Pancreas (tissue), 10 donors: ENCODE data around the gene APOL3. TPM values are rescaled to one million over a fixed set of nuclear protein-coding genes. Genes with fewer than 3 reads are reported as not detected.
"Not testable (repeated sequence)": the region's sequence is repeated elsewhere in the genome, so short reads cannot be mapped to it uniquely, and the experiment has no call there.

Source experiments
- ATAC-seq, 4 donors: fragments of 200-7000 bp; cut with Tn5 transposase; one replicate each; pipeline versions ENCODE4 v1.8.0 to v1.9.1; 2020; ENCODE audit warnings: mild to moderate bottlenecking in 4 of 4, moderate library complexity in 4 of 4
- DNase-seq, 6 donors: peaks; one replicate each; pipeline ENCODE4 v3.0.0-alpha.2; 2020
- FAIRE-seq: peaks from 2 replicates; lab custom pipeline; 2012; peaks lifted over from hg19 to GRCh38; lab: Jason Lieb, UNC
- H3K27ac ChIP-seq, 4 donors: fragments of 200-600 bp; sonication (generic); 1 replicate in 3 of 4; 2 replicates in 1 of 4; pipeline versions ENCODE4 v1.5.0 to v1.8.0; 2020
- H3K27me3 ChIP-seq, 4 donors: fragments of 200-600 bp; one replicate each; pipeline ENCODE4 v1.8.0; 2021
- H3K36me3 ChIP-seq, 3 donors: fragments of 200-600 bp; sonication (generic) in 1 of 3; one replicate each; pipeline versions ENCODE4 v1.5.0 to v1.8.0; 2020 to 2021
- H3K4me1 ChIP-seq, 3 donors: fragments of 200-600 bp; one replicate each; pipeline ENCODE4 v1.8.0; 2021
- H3K4me3 ChIP-seq, 4 donors: fragments of 200-600 bp; sonication (generic) in 2 of 4; one replicate each; pipeline versions ENCODE4 v1.5.0 to v1.8.0; 2020 to 2021
- H3K9me3 ChIP-seq, 4 donors: fragments of 200-600 bp; one replicate each; pipeline ENCODE4 v1.8.0; 2021
- WGBS, 2 donors: extraction: QIAGEN DNeasy Blood & Tissue Kit; methylation state at CpG; one replicate each; pipeline ENCODE4 v1.1.7; 2013; 5-methylcytosine and 5-hydroxymethylcytosine counted together
- intact Hi-C, 3 donors: fragments of 100-400 bp; cut with DNase I; formaldehyde crosslinking; loops; one replicate each; pipeline versions ENCODE4 v1.11.1 to v1.14.2; 2022
- polyA plus RNA-seq, 2 donors: library from polyadenylated mRNA; stranded (reverse); fragments of 200-250 nt; gene quantifications; one replicate each; pipeline ENCODE4 v1.2.3, GENCODE V29; 2013
- total RNA-seq, 6 donors: library from RNA; stranded (reverse); fragmentation: NEBNext Ultra II Directional in 4 of 6; extraction: Animal tissue kit (Norgen Biotek cat#: 25700) in 4 of 6; gene quantifications; one replicate each; pipeline versions ENCODE4 v1.2.1 to v1.2.4, GENCODE V29; 2021 to 2023
- TF ChIP-seq, protein P1 (sequence below), 4 donors: fragments of 200-600 bp; sonication (generic) in 3 of 4; IDR thresholded peaks; one replicate each; pipeline versions ENCODE4 v1.5.0 to v1.8.0; 2021; ENCODE audit warnings: antibody characterized with exemption in 4 of 4
- donor health status: healthy with polysubstance abuse.
- donor health status: DM: no; HTN: no; CAD: no; lungs with moderate emphysema.
- donor health status: DM: no; HTN: no; CAD: no.
- donor health status: control.
- donor health status: control.
- donor health status: Bipolar disorder and iron deficiency.
- donor health status: DM: yes; HTN: yes; CAD: no.
- donor health status: DM: no; HTN: no; CAD: no.
- donor health status: DM: no; HTN: no; CAD: no.
- donor health status: DM: yes; HTN: yes; CAD: no.

APOL3 gene
- total and polyA plus RNA-seq, 8 donors = 2.5 to 13.5 (median 5.9) TPM

DNA sequence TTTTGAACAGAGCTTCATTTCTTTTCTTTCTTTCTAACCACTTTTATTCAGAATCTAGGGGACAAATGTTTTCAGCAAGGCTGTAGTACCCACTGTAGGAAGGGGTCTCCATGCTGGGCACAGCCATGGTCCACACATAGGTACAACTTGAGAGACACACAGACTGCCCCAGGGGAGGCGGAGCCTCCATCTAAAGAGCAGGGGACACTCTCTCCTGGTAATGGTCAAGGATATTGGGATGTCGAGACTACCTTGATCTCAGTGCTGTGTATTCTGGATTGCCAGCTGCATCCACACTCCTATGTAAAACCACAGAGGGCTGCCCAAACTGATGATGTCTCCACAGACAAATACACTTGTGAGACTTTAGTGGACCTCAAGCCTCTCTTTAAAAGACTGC, 2.9 kb upstream of the APOL3 start:
- WGBS, 2 donors = 84 to 93% methylated on average over 2 of the region's 2 CpGs
- TF ChIP-seq, protein P1, sequence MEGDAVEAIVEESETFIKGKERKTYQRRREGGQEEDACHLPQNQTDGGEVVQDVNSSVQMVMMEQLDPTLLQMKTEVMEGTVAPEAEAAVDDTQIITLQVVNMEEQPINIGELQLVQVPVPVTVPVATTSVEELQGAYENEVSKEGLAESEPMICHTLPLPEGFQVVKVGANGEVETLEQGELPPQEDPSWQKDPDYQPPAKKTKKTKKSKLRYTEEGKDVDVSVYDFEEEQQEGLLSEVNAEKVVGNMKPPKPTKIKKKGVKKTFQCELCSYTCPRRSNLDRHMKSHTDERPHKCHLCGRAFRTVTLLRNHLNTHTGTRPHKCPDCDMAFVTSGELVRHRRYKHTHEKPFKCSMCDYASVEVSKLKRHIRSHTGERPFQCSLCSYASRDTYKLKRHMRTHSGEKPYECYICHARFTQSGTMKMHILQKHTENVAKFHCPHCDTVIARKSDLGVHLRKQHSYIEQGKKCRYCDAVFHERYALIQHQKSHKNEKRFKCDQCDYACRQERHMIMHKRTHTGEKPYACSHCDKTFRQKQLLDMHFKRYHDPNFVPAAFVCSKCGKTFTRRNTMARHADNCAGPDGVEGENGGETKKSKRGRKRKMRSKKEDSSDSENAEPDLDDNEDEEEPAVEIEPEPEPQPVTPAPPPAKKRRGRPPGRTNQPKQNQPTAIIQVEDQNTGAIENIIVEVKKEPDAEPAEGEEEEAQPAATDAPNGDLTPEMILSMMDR (IDR thresholded peaks at IDR 0.05) = no peak
- Histone ChIP-seq H3K4me1 (no peaks in the 10 kb centered on the region), H3K4me3 (no peak overlapping the region), H3K36me3 (no peaks in the 10 kb centered on the region), H3K27ac (no peak overlapping the region), H3K27me3 (no peaks in the 10 kb centered on the region), H3K9me3 (no peaks in the 10 kb centered on the region)
- no peak for ATAC-seq
- FAIRE-seq = no peak
- intact Hi-C loops = no loop called here
- no peak for DNase-seq

DNA sequence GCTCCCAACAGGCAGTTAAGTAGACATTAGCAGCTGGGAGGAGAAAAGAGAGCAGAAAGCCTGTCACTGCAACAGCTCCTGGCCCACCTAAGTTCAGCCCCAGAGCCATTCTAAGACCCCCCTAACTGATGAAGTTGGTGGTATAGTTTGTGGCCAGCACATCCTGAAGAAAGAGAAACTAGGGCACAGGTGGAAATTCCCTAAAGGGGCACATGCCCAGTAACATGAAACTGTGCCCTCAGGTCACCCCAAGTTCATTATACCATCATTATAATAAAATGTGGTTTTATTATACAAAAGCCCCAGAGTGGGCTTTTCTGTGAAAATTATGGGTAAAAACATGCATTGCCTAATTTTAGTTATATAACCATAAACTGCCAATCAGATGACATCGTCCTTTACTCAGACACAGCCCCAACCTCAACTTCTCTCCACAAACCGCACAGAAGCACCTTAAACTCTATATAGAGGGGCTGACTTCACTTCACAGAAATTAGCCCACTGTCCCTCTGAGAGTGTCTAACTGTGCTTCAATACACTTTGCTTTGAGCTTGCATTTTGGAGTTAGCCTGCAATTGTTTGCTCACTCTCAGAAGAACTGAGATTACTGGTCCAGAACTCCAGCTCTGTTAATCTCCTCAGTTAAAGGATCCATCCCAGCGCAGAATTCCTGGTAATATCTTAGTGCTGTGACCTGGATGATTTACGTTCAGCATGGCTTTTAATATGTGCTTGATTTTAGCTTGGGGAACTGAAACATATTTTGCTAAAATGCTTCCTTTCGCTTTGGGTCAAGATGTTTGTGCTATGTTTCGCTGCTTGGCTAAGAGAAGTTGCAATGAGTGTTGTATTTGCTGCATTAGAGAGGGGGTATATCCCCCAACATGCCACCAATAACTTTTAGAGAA, 1.8 kb upstream of the APOL3 start:
- ATAC-seq (no peak), FAIRE-seq (no peak), DNase-seq (no peak)
- 80 to 84% methylated on average over 6 of the region's 6 CpGs for WGBS, 2 donors
- intact Hi-C loops = no loop called here
- H3K9me3 ChIP-seq = no peaks in the 10 kb centered on the region
- no peaks in the 10 kb centered on the region for H3K4me1 ChIP-seq
- H3K27me3 ChIP-seq = no peaks in the 10 kb centered on the region
- no peak overlapping the region for H3K4me3 ChIP-seq
- no peak overlapping the region for H3K27ac ChIP-seq
- no peaks in the 10 kb centered on the region for H3K36me3 ChIP-seq
- TF ChIP-seq, protein P1 (IDR thresholded peaks at IDR 0.05) = no peak

DNA sequence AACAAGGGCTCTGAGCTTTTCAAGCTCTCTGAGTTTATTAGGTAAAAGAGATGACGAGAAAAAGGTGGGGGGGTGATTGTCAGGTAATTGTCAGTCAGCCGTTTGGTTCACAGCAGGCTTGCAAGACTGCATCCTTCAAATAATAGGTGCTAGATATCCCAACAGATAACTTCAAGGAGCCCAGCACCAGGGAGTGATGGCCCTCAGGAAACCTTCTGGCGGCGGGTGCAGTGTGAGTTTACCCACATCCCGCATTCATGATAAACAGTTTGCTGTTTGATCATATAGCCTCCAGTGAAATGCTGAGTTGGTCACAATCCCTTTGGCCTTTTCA, 1.2 kb upstream of the APOL3 start:
- H3K27me3 ChIP-seq, H3K4me3 ChIP-seq, DNase-seq, FAIRE-seq, H3K36me3 ChIP-seq, intact Hi-C loops, ATAC-seq, H3K27ac ChIP-seq, H3K9me3 ChIP-seq, H3K4me1 ChIP-seq: not testable (repeated sequence)
- 52 to 70% methylated on average over 5 of the region's 5 CpGs for WGBS, 2 donors

DNA sequence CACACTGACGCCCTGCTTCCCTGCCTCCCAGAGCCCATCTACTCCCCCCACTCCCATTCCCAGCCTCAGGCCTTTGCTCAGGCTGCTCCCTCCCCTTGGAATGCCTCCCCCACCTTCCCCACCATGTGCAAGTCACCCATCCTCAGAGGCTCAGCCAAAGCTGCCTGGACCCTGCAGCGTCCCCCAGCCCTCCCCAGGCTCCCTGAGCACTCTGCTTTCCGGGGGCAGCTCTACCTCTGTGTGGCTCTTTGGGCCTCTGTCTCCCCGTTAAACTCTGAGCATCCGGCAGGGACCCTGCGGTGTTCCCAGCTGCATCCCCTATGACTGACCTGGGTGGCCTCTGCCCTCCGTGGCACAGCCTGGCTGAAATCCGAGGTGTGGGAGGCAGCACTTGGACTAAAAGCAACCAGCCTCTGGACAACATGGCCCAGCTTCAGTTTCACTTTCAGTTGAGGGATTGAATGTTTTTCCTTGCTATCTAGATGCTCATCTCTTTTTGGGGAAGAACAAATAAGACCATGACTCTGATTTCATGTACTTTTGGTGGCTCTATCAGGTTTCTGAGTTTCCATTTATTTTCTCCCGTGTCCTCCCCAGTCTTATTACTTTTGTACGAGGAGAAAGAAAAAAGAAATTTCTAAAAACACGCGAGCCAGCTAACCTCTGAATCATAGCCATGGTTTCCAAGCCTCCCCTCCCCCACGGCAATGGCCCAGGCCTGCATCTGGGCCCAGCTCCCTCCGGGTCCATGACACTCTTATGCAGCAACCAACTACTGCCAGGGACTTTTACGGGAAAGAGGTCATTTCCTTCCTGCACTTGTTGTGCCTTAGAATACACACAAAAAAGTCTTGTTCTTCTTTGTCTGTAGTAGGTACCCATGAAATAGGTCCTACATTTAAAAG, 3.8 kb downstream of the APOL3 start:
- peak overlapping the region in 1 of 4 donors; percentile 25 for H3K4me3 ChIP-seq
- H3K27ac ChIP-seq = peak overlapping the region in 3 of 4 donors; percentile 33 to 75 (median 68)
- TF ChIP-seq, protein P1 (IDR thresholded peaks at IDR 0.05) = no peak
- peak in 4 of 6 donors; percentile 25 to 58 (median 40) for DNase-seq
- no peaks in the 10 kb centered on the region for H3K27me3 ChIP-seq
- FAIRE-seq = no peak
- peaks cover 8 to 20% (median 13%) of the 10 kb centered on the region in 3 donors for H3K4me1 ChIP-seq
- no peaks in the 10 kb centered on the region for H3K36me3 ChIP-seq
- intact Hi-C loops = no loop called here
- no peaks in the 10 kb centered on the region for H3K9me3 ChIP-seq
- WGBS, 2 donors = 71 to 74% methylated on average over 15 of the region's 15 CpGs
- peak in 3 of 4 donors; percentile 41 to 76 (median 56) for ATAC-seq

DNA sequence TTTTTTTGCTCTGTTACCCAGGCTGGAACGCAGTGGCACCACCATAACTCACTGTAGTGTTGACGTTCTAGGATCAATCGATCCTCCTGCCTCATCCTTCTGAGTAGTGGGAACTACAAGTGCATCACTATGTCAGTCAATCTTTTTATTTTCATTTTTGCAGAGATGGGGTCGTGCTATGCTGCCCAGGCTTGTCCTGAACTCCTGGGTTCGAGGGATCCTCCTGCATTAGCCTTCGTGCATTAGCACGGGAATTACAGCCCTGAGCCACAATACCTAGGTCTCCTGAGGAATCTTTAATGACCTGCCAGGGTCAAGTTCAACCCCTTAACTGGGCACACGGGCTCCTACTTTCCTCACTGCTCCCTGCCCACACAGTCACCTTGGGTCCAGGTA, 4.4 kb downstream of the APOL3 start:
- Histone ChIP-seq H3K36me3 (no peaks in the 10 kb centered on the region), H3K4me3 (peak overlapping the region in 1 of 4 donors; percentile 25), H3K27me3 (no peaks in the 10 kb centered on the region), H3K4me1 (peaks cover 8 to 20% (median 13%) of the 10 kb centered on the region in 3 donors), H3K9me3 (no peaks in the 10 kb centered on the region), H3K27ac (peak overlapping the region in 3 of 4 donors; percentile 33 to 75 (median 68))
- FAIRE-seq = no peak
- 78% methylated on average over 8 of the region's 8 CpGs for WGBS, 2 donors
- intact Hi-C loops = no loop called here
- TF ChIP-seq, protein P1 (IDR thresholded peaks at IDR 0.05) = no peak
- ATAC-seq = no peak
- no peak for DNase-seq
